WI38 (cell line): Measurements from ENCODE around the gene TENM4.

Source experiments
- H3K4me3 ChIP-seq: 2 replicates; pipeline ENCODE4 v1.5.1; 2011; ENCODE audit warnings: low read depth, mild to moderate bottlenecking, control low read depth, low read length
- CTCF ChIP-seq: IDR thresholded peaks from 2 replicates; pipeline ENCODE4 v1.5.1; 2012; ENCODE audit warnings: low read depth, mild to moderate bottlenecking, control low read depth, low read length

The TENM4 gene

GRCh38 chr11:78958444-78958843 is 482.4 kb downstream of the TENM4 start:
- H3K4me3 ChIP-seq: no peak overlapping the region
- TF ChIP-seq CTCF: no peak

DNA sequence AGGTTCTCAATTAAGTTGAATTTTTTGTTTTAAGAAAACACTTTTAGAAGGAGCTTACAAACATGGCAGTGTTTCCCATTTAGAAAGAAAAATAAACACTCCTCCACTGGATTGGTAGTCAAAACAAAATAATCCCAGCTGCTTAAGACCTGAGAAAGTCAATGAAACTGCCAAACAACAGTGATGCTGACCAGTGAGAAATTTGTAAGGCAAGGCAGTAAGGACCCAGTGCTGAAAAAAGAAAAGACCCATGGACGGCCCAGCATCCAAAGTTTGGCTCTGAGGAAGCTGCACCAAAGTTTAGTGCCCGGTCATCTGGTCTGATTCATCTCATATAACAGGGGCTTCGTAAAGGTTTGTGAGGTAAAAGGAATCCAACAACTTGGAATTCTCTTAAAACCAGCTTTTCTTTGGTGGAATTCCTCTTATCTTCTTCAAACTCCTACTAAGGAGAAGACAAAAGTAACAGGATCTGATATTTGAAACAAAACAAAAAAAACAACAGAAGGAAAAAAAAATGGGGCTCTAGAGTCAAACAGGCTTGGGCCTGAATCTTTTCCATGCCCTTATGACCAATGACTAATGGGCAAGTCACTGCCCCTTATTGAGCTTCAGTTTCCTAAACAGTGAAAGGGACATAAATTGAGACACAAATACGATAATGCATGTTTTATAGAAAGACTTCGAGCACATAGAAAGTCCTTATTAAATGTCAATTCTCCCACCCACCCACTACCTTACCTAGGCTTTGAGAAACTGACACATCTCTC is 483.2 kb downstream of the TENM4 start:
- TF ChIP-seq CTCF: no peak
- no peak overlapping the region for H3K4me3 ChIP-seq

- no peak overlapping the region for H3K4me3 ChIP-seq
- TF ChIP-seq CTCF: no peak
Measured at GRCh38 chr11:78954696-78955095, 486.1 kb downstream of the TENM4 start.

DNA sequence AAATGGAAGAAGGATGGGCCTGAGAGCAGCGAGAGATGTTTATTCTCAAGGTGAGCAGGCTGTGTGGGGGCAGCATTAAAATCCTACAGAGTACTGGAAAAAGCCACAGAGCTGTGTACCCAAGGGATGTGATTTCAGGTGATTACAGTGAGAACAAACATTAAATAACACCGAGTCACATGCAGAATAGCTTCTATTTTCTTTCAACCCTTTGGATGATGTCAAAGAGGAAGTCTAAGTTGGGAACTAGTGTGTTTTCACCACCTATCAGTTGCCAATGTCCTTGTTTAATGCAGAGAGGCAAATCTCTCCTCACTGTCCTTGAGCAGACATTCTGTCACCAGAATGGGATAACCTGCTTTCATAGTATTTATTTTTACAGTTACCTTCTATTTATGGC is 486.6 kb downstream of the TENM4 start:
- no peak for TF ChIP-seq CTCF
- no peak overlapping the region for H3K4me3 ChIP-seq

- no peak overlapping the region for H3K4me3 ChIP-seq
- no peak for TF ChIP-seq CTCF
Measured at GRCh38 chr11:78952890-78953289, 487.9 kb downstream of the TENM4 start.

DNA sequence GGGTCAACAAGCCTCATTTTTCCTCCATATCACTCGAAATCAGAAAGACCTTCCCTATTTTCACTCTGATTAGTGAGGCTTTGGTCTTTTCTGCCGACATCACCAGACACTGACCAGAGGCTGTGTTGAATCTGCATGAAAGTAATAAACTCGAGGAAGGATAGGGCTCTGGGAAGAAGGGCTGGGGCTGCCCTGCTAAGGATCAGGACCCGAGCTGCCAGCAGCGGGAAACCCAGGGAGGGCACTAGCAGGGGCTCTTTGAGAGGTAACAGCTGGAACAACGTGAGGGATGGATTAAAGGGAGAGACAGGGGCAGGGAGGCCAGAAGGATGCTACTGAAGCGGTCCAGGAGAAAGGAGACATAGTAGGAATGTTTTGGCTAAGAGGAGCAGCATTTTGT is 488.7 kb downstream of the TENM4 start:
- no peak overlapping the region for H3K4me3 ChIP-seq
- no peak for TF ChIP-seq CTCF

DNA sequence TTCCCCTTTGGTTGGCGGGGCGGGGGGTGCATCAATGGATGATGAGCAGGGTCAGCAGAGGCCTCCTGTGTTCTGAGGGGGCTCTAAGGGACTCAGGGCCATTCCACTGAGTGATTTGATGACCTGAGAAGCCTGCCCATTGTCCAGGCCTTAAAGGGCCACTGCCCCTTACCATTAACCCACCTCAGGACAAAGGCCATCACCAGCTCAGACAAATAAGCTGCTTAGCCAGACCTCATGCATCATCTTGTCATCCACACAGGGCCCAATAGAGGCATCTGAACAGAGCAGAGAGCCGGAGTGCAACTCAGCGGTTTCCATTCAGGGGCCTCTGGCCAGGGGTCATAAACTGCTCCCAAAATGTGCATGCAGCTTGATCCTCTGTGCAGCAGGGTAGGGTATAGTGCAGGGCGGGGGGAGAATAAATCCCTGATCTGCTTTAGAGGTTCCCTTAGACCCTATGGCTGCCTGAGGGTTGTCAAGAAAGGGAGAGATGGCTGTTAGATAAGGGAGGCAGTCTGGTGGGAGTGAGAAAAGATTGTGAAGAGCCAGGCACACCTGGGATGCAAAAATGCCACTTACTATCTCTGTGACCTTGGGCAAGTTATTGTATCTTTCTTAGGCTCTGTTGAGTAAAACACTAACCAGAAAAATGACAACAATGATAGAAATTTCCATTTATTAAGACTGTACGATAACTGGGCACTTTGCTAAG is 490.7 kb downstream of the TENM4 start:
- no peak overlapping the region for H3K4me3 ChIP-seq
- TF ChIP-seq CTCF: no peak
